Testis (tissue), 3 donors: ENCODE measurements around the gene UBE2E2. TPM values are rescaled to one million over a fixed set of nuclear protein-coding genes. Genes with fewer than 3 reads are reported as not detected.

Experiments
- DNase-seq: peaks from one replicate; pipeline ENCODE4 v3.0.0-alpha.2; 2019
- H3K27ac ChIP-seq, 2 donors: fragments of 200-600 bp; sonication (generic); one replicate each; pipeline ENCODE4 v1.5.1; 2019
- H3K27me3 ChIP-seq: fragments of 200-600 bp; sonication (generic); one replicate; pipeline ENCODE4 v1.5.1; 2019
- H3K36me3 ChIP-seq: fragments of 200-600 bp; sonication (generic); one replicate; pipeline ENCODE4 v1.5.1; 2017; ENCODE audit warnings: low read depth; ENCODE audit errors: missing control alignments
- H3K4me1 ChIP-seq: fragments of 200-600 bp; sonication (generic); one replicate; pipeline ENCODE4 v1.5.1; 2019
- H3K4me3 ChIP-seq, 2 donors: fragments of 200-600 bp; sonication (generic); one replicate each; pipeline ENCODE4 v1.5.1; 2017 to 2019
- H3K9me3 ChIP-seq: fragments of 200-600 bp; sonication (generic); one replicate; pipeline ENCODE4 v1.5.1; 2017
- CTCF ChIP-seq, 3 experiments: fragments of 450-650 bp in 2 of 3; fragments of 200-600 bp in 1 of 3; sonication (generic) in 1 of 3; IDR thresholded peaks; one replicate each; pipeline ENCODE4 v1.5.1; 2016 to 2019; ENCODE audit warnings: antibody characterized with exemption in 3 of 3, mild to moderate bottlenecking in 2 of 3, moderate library complexity in 1 of 3
- POLR2A ChIP-seq: fragments of 450-650 bp; IDR thresholded peaks from one replicate; pipeline ENCODE4 v1.6.1; 2017; ENCODE audit warnings: antibody characterized with exemption, mild to moderate bottlenecking, moderate library complexity
- WGBS, 2 donors: methylation state at CpG; one replicate each; pipeline ENCODE4 v1.1.5; 2018; 5-methylcytosine and 5-hydroxymethylcytosine counted together
- intact Hi-C: fragments of 100-400 bp; cut with DNase I; formaldehyde crosslinking; loops from one replicate; pipeline ENCODE4 v1.15.1; 2023; ENCODE audit warnings: low total_unique reads
- polyA plus RNA-seq: library from polyadenylated mRNA; stranded (reverse); fragments of 350-450 nt; fragmentation: Illumina TruSeq; extraction: RNeasy Lipid Tissue Mini Kit (QIAGEN cat#74804); gene quantifications from one replicate; pipeline ENCODE4 v1.2.3, GENCODE V29; 2014; ENCODE audit warnings: low read depth, low replicate concordance; ENCODE audit not compliant: insufficient read depth
- total RNA-seq, 2 donors: library from RNA; depleted of rRNA; stranded (reverse); fragments of >200 nt; gene quantifications; one replicate each; pipeline ENCODE4 v1.2.3, GENCODE V29; 2016

UBE2E2 gene
- total and polyA plus RNA-seq, 3 donors from 2014 or later = 45.5 to 94.2 (median 48.7) TPM

- Histone ChIP-seq H3K9me3 (no peaks in the 10 kb centered on the region), H3K4me1 (no peaks in the 10 kb centered on the region), H3K27ac (no peak overlapping the region), H3K4me3 (no peak overlapping the region), H3K27me3 (no peaks in the 10 kb centered on the region), H3K36me3 (no peaks in the 10 kb centered on the region)
- intact Hi-C loops = no loop called here
- no peak for DNase-seq
- WGBS, 2 donors = 62 to 85% methylated on average over 3 of the region's 3 CpGs
- TF ChIP-seq POLR2A (no peak), CTCF (IDR thresholded peaks at IDR 0.05) (no peak)
Measured at GRCh38 chr3:23277688-23278087, 74.6 kb downstream of the UBE2E2 start.

- no peaks in the 10 kb centered on the region for H3K9me3 ChIP-seq
- intact Hi-C loops = no loop called here
- H3K27me3 ChIP-seq = no peaks in the 10 kb centered on the region
- H3K4me3 ChIP-seq = no peak overlapping the region
- no peak for TF ChIP-seq CTCF (IDR thresholded peaks at IDR 0.05)
- TF ChIP-seq POLR2A = no peak
- H3K36me3 ChIP-seq = no peaks in the 10 kb centered on the region
- no peaks in the 10 kb centered on the region for H3K4me1 ChIP-seq
- 72 to 81% methylated on average over 5 of the region's 5 CpGs for WGBS, 2 donors
- H3K27ac ChIP-seq = no peak overlapping the region
- DNase-seq = no peak
Measured at GRCh38 chr3:23283625-23284024, 80.5 kb downstream of the UBE2E2 start.

- Histone ChIP-seq H3K27ac (no peak overlapping the region), H3K4me3 (no peak overlapping the region), H3K4me1 (no peaks in the 10 kb centered on the region), H3K36me3 (no peaks in the 10 kb centered on the region), H3K9me3 (no peaks in the 10 kb centered on the region), H3K27me3 (no peaks in the 10 kb centered on the region)
- intact Hi-C loops = no loop called here
- 29 to 52% methylated on average over 1 of the region's 1 CpG for WGBS, 2 donors
- TF ChIP-seq POLR2A (no peak), CTCF (IDR thresholded peaks at IDR 0.05) (no peak)
- no peak for DNase-seq
Measured at GRCh38 chr3:23288286-23288685, 85.2 kb downstream of the UBE2E2 start.

- intact Hi-C loops = no loop called here
- TF ChIP-seq POLR2A = no peak
- no peak for TF ChIP-seq CTCF (IDR thresholded peaks at IDR 0.05)
- Histone ChIP-seq H3K9me3 (no peaks in the 10 kb centered on the region), H3K27me3 (no peaks in the 10 kb centered on the region), H3K4me1 (no peaks in the 10 kb centered on the region), H3K4me3 (no peak overlapping the region), H3K27ac (no peak overlapping the region), H3K36me3 (no peaks in the 10 kb centered on the region)
- no peak for DNase-seq
- 50 to 64% methylated on average over 2 of the region's 2 CpGs for WGBS, 2 donors
Measured at GRCh38 chr3:23288715-23289114, 85.6 kb downstream of the UBE2E2 start.

- no peaks in the 10 kb centered on the region for H3K4me1 ChIP-seq
- no peaks in the 10 kb centered on the region for H3K27me3 ChIP-seq
- DNase-seq = no peak
- H3K4me3 ChIP-seq = no peak overlapping the region
- no peaks in the 10 kb centered on the region for H3K9me3 ChIP-seq
- no peak overlapping the region for H3K27ac ChIP-seq
- no peaks in the 10 kb centered on the region for H3K36me3 ChIP-seq
- intact Hi-C loops = no loop called here
- no peak for TF ChIP-seq CTCF (IDR thresholded peaks at IDR 0.05)
- 96 to 100% methylated on average over 1 of the region's 1 CpG for WGBS, 2 donors
Measured at GRCh38 chr3:23292432-23292831, 89.3 kb downstream of the UBE2E2 start.
